ENCODE results near the gene ANTXR2.
"Not testable (repeated sequence)": the region's sequence is repeated elsewhere in the genome, so short reads cannot be mapped to it uniquely, and the experiment has no call there.

Gene ANTXR2

GRCh38 chr4:80072744-80073472 is at the start of gene ANTXR2:
TSS of gene ANTXR2 (minus strand) at chr4:80073229. CDS start at chr4:80072560, 669 bp downstream.
- peak; percentile 90 for DNase-seq

DNA sequence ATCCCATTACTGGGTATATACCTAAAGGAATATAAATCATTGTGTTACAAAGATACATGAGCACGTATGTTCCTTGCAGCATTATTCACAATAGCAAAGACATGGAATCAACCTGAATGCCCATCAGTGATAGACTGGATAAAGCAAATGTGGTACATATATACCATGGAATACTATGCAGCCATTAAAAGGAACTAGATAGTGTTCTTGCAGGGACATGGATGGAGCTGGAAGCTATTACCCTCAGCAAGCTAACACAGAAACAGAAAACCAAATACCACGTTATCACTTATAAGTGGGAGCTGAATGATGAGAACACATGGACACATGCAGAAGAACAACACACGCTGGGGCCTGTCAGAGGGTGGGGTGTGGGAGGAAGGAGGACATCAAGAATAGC is 48.8 kb upstream of the ANTXR2 start:
- not testable (repeated sequence) for DNase-seq

DNA sequence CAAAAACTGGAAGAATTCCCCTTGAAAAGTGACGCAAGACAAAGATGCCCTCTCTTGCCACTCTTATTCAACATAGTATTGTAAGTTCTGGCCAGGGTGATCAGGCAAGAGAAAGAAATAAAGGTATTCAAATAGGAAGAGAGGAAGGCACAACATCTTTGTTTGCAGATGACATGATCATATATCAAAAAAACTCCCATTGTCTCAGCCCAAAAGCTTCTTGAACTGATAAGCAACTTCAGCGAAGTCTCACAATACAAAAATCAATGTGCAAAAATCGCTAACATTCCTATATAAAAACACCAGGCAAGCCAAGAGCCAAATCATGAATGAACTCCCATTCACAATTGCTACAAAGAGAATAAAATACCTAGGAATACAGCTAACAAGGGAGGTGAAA is 46.6 kb upstream of the ANTXR2 start:
- DNase-seq, result not testable (repeated sequence)

DNA sequence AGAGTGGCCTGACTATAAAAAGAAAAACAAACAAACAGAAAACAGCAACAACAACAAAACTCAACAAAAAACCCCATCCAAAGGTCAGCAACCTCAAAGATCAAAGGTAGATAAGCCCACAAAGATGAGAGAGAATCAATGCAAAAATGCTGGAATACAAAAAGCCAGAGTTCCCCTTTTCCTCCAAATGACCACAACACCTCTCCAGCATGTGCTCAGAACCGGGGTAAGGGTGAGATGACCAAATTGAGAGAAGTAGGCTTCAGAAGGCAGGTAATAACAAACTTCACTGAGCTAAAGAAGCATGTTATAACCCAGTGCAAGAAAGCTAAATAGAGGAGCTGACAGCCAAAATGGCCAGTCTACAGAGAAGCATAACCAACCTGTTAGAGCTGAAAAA is 43.5 kb upstream of the ANTXR2 start:
- DNase-seq, result no peak

DNA sequence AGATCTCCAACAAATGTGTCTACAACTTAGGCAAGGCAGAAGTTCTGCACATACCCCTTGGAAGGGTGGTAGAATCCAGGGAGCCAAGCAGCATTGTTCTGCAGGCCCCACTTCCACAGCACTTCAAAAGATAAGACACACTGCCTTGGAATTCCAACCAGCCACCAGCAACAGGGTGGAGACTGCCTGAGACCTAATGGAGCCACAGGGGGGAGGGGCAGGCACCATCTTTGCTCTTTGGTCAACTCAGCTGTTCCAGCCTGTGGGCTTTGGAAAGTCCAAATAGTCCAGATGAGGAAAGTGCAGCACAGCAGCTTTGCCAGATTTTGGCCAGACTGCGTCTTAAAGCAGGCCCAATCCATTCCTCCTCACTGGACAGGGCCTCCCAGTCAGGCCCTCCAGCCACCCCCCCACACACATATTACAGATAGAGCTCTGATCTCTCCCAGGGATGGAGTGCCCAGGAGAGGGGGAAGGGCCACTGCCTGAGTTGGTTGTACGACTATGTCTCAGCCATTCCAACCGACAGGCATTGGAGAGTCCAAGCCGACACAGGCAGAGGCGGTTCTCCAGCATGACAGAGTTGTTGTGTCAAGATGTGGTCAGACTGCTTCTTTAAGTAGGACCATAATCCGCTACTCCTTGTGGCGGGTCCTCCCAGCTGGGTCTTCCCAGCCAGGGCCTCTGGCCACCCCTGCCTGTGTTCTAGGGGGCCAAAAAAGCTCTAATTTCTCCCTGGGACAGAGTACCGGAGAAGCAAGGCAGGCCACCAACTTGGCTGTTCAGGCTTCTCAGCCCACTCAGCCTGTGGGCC is 42.5 kb upstream of the ANTXR2 start:
- DNase-seq, result no peak

GRCh38 chr4:80114732-80115265 is 41.8 kb upstream of the ANTXR2 start:
- no peak for DNase-seq

DNA sequence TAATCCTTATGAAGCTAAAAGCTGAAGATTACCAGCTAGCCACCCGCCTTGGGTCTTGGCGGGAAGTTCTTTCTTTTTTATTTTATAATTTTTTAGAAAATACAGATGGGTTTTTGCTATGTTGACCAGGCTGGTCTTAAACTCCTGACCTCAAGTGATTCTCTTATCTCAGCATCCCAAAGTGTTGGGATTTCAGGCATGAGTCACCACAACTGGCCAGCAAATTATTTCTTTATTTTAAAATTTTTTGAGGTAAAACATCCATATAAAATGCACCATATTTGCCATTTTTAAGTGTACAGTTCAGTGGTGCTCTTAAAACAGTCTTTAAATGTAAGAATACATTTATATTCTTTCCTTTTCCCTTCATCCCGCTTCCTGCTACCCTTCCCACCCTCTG is 40.6 kb upstream of the ANTXR2 start:
- DNase-seq, result no peak

DNA sequence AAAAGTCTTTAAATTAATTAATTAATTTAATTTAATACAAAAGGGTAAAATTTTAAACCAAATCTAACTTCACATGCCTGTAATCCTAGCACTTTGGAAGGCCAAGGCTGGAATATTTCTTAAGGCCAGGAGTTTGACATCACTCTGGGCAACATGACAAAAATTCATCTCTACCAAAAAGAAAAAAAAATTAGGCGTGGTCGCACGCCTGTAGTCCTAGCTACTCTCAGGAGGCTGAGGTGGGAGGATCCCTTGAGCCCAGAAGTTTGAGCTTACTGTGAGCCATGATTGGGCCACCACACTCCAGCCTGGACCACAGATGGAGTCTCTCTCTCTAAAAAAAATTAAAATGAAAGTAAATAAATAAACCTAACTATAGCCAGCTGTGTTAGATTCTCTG is 39.2 kb upstream of the ANTXR2 start:
- no peak for DNase-seq

GRCh38 chr4:80111276-80111675 is 38.2 kb upstream of the ANTXR2 start:
- DNase-seq, result no peak

- DNase-seq, result no peak
These were observed 34.3 kb upstream of the ANTXR2 start for GRCh38 chr4:80107374-80107773.

DNA sequence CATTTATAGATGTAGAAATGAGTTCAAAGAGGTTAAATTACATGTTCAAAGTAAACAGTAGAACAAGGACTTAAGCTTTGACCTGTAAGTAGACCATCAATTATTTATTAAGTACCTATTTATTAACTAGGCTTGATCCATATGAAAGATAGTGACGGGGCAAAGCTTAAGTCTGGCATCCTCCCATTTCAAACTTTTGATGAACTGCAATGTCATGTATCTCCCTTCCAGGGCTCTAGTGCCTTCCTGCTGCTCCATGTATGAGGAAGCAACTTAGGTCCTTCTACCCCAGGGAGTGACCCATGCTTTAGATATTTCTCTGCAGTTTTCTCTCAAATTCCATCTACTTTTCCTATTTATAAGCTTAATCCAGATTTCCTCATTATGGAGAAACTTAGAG is 31.9 kb upstream of the ANTXR2 start:
- DNase-seq, result no peak

DNA sequence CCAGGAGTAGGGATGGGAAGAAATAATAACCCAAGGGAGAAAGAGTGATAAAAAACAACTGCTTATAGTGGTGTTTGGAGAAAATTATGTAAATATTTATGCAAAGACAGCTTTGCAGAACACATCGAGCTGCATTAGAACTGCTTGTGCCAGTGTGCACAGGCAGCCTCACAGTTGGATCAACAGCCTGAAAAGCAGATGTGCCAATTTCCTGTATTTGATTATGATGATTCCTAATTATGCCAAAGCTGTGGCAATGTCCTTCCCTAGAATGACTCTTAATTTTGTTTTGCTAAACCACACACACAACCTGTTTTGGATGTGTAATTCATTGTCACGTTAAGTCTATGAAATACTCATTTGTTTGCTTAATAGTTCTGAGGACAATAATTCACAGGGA is 30.6 kb upstream of the ANTXR2 start:
- no peak for DNase-seq

DNA sequence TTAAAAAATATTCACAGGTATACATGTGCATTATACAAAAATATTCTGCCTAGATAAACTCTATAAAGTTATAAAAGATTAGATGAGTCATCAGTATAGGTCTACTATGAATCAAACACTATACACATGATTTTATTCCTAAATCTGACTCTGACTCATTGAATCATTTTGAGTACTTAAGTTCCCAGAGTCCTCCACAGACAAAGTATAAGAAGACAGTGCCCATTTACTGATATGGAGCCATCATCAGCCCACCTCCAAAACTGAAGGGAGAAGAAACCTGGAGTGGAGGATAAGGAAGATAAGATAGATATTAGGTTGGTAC is 28.7 kb upstream of the ANTXR2 start:
- DNase-seq, result no peak

GRCh38 chr4:80101071-80101791 is 28.2 kb upstream of the ANTXR2 start:
- DNase-seq, result no peak

GRCh38 chr4:80099671-80100070 is 26.6 kb upstream of the ANTXR2 start:
- DNase-seq, result no peak

DNA sequence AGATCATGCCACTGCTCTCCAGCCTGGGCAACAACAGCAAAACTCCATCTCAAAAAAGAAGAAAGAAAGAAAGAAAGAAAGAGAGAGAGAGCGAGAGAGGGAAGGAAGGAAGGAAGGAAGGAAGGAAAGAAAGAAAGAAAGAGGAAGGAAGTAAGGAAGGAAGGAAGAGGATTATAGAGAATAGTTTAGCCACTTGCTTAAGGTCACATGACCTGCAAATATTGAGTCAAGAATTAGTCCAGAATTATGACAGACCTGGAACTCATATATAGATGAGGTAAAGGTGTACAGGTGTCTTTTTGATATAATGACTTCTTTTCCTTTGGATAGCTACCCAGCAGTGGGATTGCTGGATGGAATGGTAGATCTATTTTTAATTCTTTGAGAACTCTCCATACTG is 25.6 kb upstream of the ANTXR2 start:
- DNase-seq, result no peak

DNA sequence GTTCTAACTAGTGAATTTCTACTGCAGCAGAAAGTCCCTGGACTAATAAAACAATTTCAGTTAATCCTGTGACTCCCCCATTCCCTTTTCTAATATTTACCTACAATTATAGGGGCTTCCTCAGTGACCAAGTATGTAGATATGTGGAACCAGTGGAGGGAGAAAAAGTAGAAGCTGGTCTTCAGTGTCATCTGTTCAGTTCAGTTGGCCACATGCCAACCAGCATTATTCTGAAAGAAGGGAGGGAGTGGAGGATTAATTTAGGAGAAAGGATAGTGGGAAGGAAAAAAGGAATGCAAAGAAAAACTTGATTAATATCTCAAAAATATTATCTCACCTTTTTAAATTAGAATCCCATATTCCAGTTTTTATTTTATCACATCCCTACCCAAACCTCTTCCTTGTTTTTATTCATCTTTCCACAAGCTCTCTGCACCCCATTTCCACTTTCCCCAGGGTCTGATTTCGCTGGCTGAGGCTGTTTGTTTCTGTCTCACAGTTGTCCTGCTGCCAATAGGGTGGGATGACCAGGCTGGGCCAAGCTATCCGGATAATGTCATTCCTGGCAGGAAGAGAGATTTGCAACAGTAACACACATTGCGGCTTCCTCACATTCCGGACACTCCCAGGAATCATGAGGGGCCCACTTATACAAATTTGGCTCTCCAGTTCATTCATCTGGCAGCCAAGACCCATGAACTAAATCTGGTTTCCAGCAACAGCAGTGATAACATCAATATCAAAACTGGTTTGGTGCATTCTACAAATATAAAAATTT is 24.6 kb upstream of the ANTXR2 start:
- no peak for DNase-seq

GRCh38 chr4:80096175-80096850 is 23.3 kb upstream of the ANTXR2 start:
- DNase-seq, result no peak

GRCh38 chr4:80094191-80094590 is 21.2 kb upstream of the ANTXR2 start:
- no peak for DNase-seq

DNA sequence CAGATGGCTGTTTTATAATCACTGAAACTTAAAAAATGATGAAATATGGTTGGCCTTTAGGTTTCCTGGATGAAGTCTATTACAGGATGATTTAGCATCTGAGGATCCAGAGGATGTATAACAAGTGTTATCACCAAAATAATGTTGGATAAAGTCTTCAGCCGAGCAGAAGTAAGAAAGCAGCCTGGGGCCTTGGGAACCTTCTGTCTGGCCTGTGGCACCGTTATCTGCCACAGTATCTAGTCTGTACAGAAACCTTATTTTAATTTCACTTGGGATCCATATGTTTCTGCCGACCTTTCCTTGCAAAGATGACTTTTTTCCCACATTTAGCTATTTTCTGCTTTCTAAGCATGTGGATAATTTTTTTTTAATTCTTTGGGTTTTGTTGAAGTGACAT is 20.5 kb upstream of the ANTXR2 start:
- DNase-seq, result no peak

DNA sequence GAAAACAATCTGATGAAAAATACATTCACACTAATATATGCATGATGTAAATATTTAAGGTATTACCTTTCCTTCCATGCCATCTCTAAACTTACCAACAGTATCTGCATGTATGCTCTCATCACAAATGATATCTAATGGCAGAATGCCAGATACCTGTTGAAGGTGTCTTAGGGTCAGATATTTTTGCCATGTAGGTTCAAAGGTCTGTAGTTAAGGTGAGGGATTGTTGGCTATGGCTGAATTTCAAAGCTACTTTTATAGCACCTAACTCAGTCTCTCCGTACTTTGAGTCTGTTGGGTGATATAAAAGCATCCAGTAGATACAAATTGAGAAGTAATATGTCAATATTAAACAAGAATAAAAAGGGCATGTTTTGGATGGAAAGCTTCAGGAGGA is 19.8 kb upstream of the ANTXR2 start:
- DNase-seq, result no peak

DNA sequence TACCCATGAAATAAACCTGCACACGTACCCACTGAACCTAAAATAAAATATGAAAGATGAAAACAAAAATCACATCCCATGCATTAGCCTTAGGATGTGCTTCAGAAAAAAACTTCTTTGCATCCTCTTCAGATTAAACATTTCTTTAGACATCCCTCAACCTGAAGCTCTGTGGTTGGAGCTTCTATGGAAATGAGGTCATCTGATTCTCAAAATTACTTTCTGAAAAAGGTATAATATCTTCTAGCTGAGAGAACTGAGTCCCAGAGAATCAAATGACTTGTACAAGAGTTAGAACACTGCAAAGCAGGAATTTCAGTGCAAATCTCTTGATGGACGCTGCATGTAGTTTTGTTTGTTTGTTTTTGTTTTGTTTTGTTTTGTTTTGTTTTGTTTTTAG is 19.1 kb upstream of the ANTXR2 start:
- DNase-seq, result no peak
